HG03039 (cell line): Measurements from ENCODE around the gene PRR23B.

ENCODE experiments used
- ATAC-seq: cut with Tn5 transposase; IDR thresholded peaks from one replicate; pipeline ENCODE4 v1.9.1; 2021; ENCODE audit warnings: mild to moderate bottlenecking, moderate library complexity; ENCODE audit not compliant: unreplicated experiment

Gene PRR23B

GRCh38 chr3:138975351-138975750 is 45.4 kb downstream of the PRR23B start:
- ATAC-seq, result no peak

GRCh38 chr3:138974462-138974861 is 46.3 kb downstream of the PRR23B start:
- no peak for ATAC-seq

- no peak for ATAC-seq
Observed at GRCh38 chr3:138972941-138973340, 47.8 kb downstream of the PRR23B start.

GRCh38 chr3:138971766-138972320 is 48.9 kb downstream of the PRR23B start:
- no peak for ATAC-seq
